Measurements from ENCODE around the gene PDLIM3. TPM values are rescaled to one million over a fixed set of nuclear protein-coding genes. Genes with fewer than 3 reads are reported as not detected.

Gene PDLIM3, protein sequence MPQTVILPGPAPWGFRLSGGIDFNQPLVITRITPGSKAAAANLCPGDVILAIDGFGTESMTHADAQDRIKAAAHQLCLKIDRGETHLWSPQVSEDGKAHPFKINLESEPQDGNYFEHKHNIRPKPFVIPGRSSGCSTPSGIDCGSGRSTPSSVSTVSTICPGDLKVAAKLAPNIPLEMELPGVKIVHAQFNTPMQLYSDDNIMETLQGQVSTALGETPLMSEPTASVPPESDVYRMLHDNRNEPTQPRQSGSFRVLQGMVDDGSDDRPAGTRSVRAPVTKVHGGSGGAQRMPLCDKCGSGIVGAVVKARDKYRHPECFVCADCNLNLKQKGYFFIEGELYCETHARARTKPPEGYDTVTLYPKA
- 20.8 and 40.9 TPM in 2 replicates for total RNA-seq

DNA sequence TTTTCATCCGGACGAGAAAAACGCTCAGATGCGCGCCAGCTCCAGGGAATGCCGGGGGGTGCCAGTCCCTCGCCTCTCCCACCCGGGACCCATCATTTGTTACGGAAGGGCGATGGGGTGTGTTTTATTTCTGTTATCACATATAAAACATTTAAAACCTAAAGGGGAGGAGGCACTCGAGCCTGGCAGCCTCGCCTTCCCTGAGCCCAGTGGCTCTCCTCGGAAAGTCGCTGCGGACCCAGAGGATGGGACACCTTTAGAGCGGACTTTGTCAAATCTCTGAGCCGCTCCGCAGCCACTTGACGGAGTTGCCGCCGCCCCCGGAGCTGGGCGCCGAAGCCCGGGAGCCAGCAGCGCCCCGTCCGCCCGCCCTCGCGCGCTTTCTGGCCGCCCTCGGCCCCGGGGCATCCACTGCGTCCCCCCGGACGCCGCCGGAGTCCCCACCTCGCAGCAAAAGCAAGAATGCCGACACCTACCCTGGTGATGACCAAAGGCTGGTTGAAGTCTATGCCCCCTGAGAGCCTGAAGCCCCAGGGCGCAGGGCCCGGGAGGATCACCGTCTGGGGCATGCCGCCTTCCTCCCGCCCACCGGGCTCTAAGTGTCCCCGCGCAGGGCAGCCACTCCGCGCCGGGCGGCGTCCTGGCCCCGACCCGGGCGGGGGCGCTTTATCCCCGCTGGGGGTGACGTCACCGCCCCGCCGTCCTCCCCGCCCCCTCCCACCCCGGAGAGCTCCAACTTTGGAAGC lies at the start of gene PDLIM3:
TSS of gene PDLIM3 (minus strand) at position 642 of the 746 bp plus-strand sequence. CDS start at position 569, 73 bp downstream.

GRCh38 chr4:185471235-185472102 lies 63.8 kb downstream of the PDLIM3 start, which contains the start of gene CCDC110:
CCDC110 (minus strand) TSS chr4:185471733; CDS start chr4:185471683, 50 bp downstream.

Other genes starting within 250 kb of the PDLIM3 start
- gene LRP2BP, start 139.6 kb downstream of the PDLIM3 start, total RNA-seq, result 0.44 and 0.50 TPM in 2 replicates
- gene ANKRD37, start 138.7 kb downstream of the PDLIM3 start, total RNA-seq, result 3.9 and 4.6 TPM in 2 replicates
- gene UFSP2, start 109.5 kb downstream of the PDLIM3 start, total RNA-seq, result 37.5 and 52.1 TPM in 2 replicates
- gene CCDC110, start 63.8 kb downstream of the PDLIM3 start, total RNA-seq, result 2.5 and 3.0 TPM in 2 replicates